ENCODE measurements around the gene CDH23.

The CDH23 gene

GRCh38 chr10:71802235-71802634 is 405.5 kb downstream of the CDH23 start:
- DNase-seq (ENCODE audit: low read depth), result no peak

GRCh38 chr10:71802715-71803488 is 406.2 kb downstream of the CDH23 start:
- DNase-seq (ENCODE audit: low read depth), result no peak

GRCh38 chr10:71804077-71804476 is 407.4 kb downstream of the CDH23 start:
- no peak for DNase-seq (ENCODE audit: low read depth)

- no peak for DNase-seq (ENCODE audit: low read depth)
Measured at GRCh38 chr10:71805776-71806703, 409.3 kb downstream of the CDH23 start.

- no peak for DNase-seq (ENCODE audit: low read depth)
Measured at GRCh38 chr10:71806704-71807556, 410.2 kb downstream of the CDH23 start.

GRCh38 chr10:71807557-71808510 is 411.1 kb downstream of the CDH23 start:
- DNase-seq (ENCODE audit: low read depth), result no peak

GRCh38 chr10:71809628-71810027 is 412.9 kb downstream of the CDH23 start:
- DNase-seq (ENCODE audit: low read depth), result no peak

- no peak for DNase-seq (ENCODE audit: low read depth)
Measured at GRCh38 chr10:71810048-71810750, 413.5 kb downstream of the CDH23 start.

GRCh38 chr10:71811351-71811750 is 414.6 kb downstream of the CDH23 start:
- DNase-seq (ENCODE audit: low read depth), result no peak

GRCh38 chr10:71812016-71812912 is 415.5 kb downstream of the CDH23 start:
- DNase-seq (ENCODE audit: low read depth), result no peak

- no peak for DNase-seq (ENCODE audit: low read depth)
Measured at GRCh38 chr10:71812913-71813590, 416.3 kb downstream of the CDH23 start.

GRCh38 chr10:71814922-71815411 is 418.2 kb downstream of the CDH23 start:
- no peak for DNase-seq (ENCODE audit: low read depth)

- no peak for DNase-seq (ENCODE audit: low read depth)
Measured at GRCh38 chr10:71815515-71816130, 418.9 kb downstream of the CDH23 start.

GRCh38 chr10:71816421-71816851 is 419.7 kb downstream of the CDH23 start:
- DNase-seq (ENCODE audit: low read depth), result no peak

GRCh38 chr10:71816936-71817618 is 420.4 kb downstream of the CDH23 start:
- DNase-seq (ENCODE audit: low read depth), result no peak

GRCh38 chr10:71817831-71818655 is 421.3 kb downstream of the CDH23 start:
- no peak for DNase-seq (ENCODE audit: low read depth)
